AG20443 (cell line): ENCODE results near the gene NUP54.

Experiments used
- DNase-seq: peaks from one replicate; pipeline ENCODE4 v3.0.0; 2012; ENCODE audit warnings: low spot score, mixed read lengths

Gene NUP54

DNA sequence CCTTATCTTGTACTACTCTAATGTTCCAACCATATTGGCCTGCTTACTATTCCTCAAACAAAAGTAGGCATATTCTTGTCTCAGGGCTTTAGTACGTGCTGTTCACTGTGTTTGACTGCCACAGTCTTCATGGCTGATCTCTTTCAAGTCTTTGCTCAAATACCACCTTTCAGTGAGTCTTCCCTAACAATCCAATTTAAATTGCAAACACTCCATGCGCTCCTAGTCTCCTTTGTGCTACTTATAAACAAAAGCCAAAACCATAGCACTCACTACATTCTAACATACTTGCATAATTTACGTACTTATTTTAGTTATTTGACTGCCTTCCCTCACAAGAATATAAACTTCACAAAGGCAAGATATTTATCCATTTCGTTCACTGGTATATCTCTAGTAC lies 75.4 kb downstream of the NUP54 start:
- no peak for DNase-seq

DNA sequence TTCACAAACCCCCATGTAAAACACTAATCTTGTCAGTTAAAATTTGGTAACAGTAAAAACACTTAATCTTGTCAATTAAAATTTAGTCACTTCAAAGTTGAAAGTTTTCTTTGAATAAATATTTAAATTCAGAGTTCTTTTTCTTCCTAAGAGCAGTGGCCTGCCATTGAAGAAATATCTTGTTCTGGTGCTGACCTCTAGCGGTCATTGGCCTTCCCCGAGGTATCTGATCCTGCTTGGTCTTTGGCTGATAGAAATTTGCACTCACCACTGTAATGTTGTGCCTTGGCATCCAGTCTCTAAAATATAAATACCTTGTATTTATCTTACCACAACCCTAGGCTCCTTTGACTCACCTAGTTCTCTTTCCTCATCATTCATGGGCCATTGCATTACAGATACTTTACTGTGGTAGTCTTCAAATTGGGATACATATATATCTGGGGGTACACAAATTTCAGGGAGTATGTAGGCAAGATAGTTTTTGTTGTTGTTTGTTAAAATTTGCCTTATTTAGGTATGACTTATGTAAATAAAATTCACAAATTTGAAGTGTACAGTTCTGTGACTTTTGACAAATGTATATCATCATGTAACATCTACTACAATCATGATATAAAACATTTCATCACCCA lies 80.4 kb downstream of the NUP54 start:
- peak; percentile 84 for DNase-seq

DNA sequence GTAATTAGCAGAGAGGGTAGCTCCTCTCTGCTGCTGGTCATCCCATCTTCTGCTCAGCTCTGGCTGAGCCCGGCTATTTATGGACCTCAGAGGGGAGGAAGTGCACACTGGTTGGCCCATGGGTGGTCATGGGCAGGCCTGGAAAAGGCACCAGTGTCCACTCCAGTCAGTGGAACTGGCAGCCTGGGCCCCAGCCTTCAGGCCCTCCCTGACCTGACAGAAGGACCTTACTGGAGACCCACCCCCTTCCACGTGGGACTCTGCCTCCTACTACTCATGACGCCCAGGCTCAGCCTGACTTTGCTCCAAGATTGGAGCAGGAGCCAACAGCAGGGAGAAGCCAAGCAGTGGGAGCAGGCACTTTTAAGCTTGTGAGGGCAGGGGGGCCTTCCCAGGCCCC lies 81.7 kb downstream of the NUP54 start:
- DNase-seq, result no peak
